H54 (cell line): ENCODE data around the gene PSMD11.
"Not testable (repeated sequence)": the region's sequence is repeated elsewhere in the genome, so short reads cannot be mapped to it uniquely, and the experiment has no call there.

Experiments used
- DNase-seq: peaks from one replicate; pipeline ENCODE4 v3.0.0; 2011; ENCODE audit warnings: low spot score, mixed read lengths; ENCODE audit not compliant: insufficient read length
- FAIRE-seq: peaks from 3 replicates; lab custom pipeline; 2011; peaks lifted over from hg19 to GRCh38; lab: Jason Lieb, UNC
- POLR2A ChIP-seq: IDR thresholded peaks from 2 replicates; pipeline ENCODE4 v1.6.1; 2011; ENCODE audit warnings: low read depth, mild to moderate bottlenecking, low read length

The PSMD11 gene

DNA sequence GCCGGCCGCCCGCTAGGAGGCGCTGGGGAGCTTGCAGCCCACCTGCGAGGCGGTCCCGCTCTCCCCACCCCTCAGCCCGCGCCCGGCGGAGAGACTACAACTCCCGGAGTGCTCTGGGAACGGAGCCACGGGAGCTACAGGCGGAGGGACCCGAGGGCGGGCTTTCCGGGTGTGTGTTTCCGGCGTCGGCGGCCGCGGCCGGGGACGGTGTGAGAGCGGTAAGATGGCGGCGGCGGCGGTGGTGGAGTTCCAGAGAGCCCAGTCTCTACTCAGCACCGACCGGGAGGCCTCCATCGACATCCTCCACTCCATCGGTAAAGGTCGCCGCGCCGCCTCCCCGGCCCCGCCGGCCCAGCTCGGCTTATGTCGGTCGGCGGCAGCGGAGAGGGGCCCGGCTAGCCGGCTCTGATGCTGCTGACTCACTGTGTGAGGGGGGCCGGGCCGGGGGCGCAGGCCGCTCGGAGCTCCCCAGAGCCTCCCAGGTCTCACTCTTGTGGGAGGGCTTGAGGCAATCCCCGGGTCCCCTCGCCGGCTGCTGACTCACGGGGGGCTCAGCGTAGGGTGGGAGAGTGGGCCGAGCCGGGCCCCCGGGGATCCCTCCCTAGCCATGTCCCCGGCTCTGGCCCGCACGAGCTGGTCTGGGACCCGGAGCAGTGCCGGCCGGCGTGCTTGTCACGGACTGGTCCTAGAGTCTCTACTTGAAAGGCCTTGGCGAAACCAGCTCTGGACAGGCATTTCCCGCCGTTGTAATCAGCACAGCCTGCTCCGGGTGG, at the start of gene PSMD11:
Gene PSMD11 (plus strand): TSS at position 210 of the 773 bp plus-strand sequence. CDS start 14 bp downstream, at position 224.
- peak; percentile 58; the same call in 1 of the 2 replicates for TF ChIP-seq POLR2A
- FAIRE-seq: no peak
- DNase-seq: peak; percentile 87

DNA sequence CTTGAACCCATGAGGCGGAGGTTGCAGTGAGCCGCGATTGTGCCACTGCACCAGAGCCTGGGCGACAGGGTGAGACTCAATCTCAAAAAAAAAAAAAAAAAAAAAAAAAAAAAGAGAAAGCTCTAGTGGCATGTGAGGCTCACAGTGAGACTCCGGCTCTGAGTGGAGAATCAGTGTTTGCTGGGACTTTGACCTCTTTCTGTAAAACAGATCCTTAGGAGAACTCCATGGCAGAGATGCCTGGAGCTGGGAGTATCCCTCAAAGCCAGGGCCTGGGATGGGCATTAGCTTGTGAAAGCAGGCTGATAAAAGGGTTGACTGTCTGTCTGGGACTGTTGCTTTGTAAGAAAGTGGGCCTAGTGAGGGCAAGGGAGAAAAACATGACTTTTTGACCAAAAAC, 48.0 kb upstream of the PSMD11 start:
- FAIRE-seq (no peak), DNase-seq (no peak)
- no peak for TF ChIP-seq POLR2A

- DNase-seq: no peak
- TF ChIP-seq POLR2A: no peak
- FAIRE-seq: no peak
Measured at GRCh38 chr17:32398946-32399345, 45.4 kb upstream of the PSMD11 start.

- not testable (repeated sequence) for FAIRE-seq, DNase-seq
Measured at GRCh38 chr17:32410085-32410484, 34.2 kb upstream of the PSMD11 start.

- FAIRE-seq (no peak), DNase-seq (no peak)
- no peak for TF ChIP-seq POLR2A
Measured at GRCh38 chr17:32426894-32427293, 17.4 kb upstream of the PSMD11 start.

- no peak for FAIRE-seq
- no peak for TF ChIP-seq POLR2A
- DNase-seq: no peak
Measured at GRCh38 chr17:32429598-32429997, 14.7 kb upstream of the PSMD11 start.

DNA sequence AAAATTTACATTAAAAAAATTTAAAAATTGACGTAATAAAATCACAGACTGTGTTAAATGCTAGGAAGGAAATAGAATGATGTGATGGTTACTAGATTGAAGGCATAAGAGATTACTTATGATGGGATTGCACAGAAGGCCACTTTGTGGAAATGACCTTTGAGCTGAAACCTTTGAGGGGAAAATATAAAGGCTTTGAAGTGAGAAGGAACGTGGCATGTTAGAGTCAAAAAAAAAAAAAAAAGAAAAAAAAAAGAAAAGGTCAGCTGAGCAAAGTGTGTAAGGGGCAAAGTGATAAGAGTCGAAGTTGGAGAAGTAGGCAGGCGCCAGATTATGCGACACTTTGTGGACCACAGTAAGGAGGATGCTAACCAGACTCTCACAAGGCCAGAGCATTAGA, 3.6 kb upstream of the PSMD11 start:
- no peak for FAIRE-seq
- no peak for DNase-seq
- no peak for TF ChIP-seq POLR2A

DNA sequence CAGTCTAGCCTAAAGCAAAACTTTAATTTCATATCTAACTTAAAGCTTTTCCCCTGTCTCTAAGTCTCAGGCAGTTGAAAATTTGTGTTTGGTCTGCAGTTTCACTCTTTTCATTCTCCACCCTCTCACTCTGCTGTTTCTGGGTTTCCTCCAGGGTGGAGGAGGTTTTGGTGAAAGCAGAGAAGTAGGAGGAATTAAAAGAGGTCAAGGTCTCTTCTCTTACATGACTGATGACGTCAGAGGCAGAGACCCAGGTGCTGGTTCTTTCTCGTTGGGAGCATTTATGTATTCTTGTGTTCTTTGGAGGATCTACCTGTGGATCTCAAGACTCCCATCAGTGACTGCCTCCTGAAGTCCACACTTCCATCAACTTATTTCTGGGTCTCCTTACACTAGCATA, 2.4 kb upstream of the PSMD11 start:
- no peak for FAIRE-seq
- no peak for DNase-seq

GRCh38 chr17:32443827-32444300, 446 bp upstream of the PSMD11 start:
- FAIRE-seq (no peak), DNase-seq (no peak)
- no peak for TF ChIP-seq POLR2A

More for the DNA sequence above, 2.4 kb upstream of the PSMD11 start:
- no peak for TF ChIP-seq POLR2A

GRCh38 chr17:32445074-32445415, 735 bp downstream of the PSMD11 start:
- peak; percentile 31 for DNase-seq
- peak; percentile 51; the same call in 1 of the 2 replicates for TF ChIP-seq POLR2A
- no peak for FAIRE-seq

GRCh38 chr17:32445497-32445896, 1.2 kb downstream of the PSMD11 start:
- DNase-seq (no peak), FAIRE-seq (no peak)
- TF ChIP-seq POLR2A: no peak

DNA sequence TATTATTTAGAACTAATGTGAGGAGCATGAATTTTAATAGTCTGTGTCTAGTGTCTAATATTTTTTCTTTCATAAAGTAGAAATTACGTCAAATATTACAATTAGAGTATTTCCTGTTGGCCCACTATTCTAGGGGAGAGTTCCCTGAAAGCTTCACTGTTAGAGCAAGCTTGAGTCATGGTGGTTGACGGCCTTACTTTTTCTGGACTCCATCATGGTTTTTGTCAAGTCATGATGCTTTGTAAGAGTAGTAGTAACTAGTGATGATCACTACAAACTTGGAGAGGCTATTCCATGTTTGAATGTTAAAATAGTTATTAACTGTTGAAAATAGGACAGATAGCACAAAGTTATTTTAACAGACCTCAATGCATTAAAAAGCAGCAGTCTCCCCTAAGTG, 1.7 kb downstream of the PSMD11 start:
- DNase-seq: no peak
- no peak for FAIRE-seq
- no peak for TF ChIP-seq POLR2A

- no peak for TF ChIP-seq POLR2A
- no peak for FAIRE-seq
Measured at GRCh38 chr17:32446949-32447348, 2.6 kb downstream of the PSMD11 start.

DNA sequence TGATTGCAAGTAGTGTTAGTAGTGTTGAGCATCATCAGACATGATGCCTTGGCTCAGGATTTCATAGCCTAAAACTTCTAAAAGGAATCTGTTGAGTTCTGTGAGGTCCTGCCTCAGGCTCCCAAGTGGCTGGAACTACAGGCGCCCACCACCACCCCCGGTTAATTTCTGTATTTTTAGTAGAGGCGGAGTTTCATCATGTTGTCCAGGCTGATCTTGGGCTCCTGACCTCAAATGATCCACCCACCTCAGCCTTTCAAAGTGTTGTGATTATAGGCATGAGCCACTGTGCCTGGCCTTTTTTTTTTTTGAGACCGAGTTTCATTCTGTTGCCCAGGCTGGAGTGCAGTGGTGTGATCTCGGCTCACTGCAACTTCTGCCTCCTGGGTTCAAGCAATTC, 5.7 kb downstream of the PSMD11 start:
- no peak for DNase-seq
- no peak for TF ChIP-seq POLR2A
- FAIRE-seq: no peak

More at GRCh38 chr17:32446949-32447348, 2.6 kb downstream of the PSMD11 start:
- DNase-seq: no peak

DNA sequence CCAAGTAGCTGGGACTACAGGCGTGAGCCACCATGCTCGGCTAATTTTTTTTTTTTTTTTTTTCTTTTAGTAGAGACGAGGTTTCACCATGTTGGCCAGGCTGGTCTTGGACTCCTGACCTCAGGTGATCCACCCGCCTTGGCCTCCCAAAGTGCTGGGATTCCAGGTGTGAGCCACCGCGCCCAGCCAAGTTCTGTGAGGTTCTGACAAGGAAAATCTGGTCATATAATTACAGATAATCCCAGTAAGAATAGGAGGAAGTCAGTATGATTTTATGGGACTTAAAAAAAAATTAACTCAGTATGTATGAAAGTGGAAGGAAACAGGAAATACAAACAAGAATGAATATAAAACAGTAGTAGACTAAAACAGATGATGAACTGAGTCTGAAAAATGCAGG, 6.1 kb downstream of the PSMD11 start:
- not testable (repeated sequence) for FAIRE-seq, DNase-seq
